Kasumi-1 (cell line): ENCODE data around the gene ARF6.

Experiments used
- DNase-seq, 2 experiments: peaks; one replicate each; lab custom pipeline; 2025; lab: John Stamatoyannopoulos, UW

The ARF6 gene

GRCh38 chr14:49940808-49941421 lies 48.0 kb downstream of the ARF6 start:
- peak in 1 of 2 experiments; percentile 27 for DNase-seq

GRCh38 chr14:49942090-49942489 lies 49.2 kb downstream of the ARF6 start:
- no peak for DNase-seq

DNA sequence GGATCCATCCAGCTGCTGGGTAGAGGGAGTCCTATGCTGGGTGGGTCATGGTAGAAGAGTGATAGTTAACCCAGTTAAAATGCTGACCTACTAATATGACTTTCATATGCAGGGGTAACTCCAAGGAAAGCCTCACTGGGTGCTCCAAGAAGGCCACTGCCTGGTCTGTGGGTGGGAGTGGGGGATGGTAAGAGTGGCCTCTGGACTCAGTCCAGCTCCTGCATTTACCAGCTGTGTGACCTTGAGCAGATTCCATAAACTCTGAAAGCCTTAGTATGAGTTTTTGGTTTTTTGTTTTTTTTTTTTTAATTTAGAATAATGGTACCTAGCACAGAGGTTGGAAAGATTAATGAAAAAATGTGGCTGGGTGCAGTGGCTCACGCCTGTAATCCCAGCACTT lies 51.6 kb downstream of the ARF6 start:
- no peak for DNase-seq

DNA sequence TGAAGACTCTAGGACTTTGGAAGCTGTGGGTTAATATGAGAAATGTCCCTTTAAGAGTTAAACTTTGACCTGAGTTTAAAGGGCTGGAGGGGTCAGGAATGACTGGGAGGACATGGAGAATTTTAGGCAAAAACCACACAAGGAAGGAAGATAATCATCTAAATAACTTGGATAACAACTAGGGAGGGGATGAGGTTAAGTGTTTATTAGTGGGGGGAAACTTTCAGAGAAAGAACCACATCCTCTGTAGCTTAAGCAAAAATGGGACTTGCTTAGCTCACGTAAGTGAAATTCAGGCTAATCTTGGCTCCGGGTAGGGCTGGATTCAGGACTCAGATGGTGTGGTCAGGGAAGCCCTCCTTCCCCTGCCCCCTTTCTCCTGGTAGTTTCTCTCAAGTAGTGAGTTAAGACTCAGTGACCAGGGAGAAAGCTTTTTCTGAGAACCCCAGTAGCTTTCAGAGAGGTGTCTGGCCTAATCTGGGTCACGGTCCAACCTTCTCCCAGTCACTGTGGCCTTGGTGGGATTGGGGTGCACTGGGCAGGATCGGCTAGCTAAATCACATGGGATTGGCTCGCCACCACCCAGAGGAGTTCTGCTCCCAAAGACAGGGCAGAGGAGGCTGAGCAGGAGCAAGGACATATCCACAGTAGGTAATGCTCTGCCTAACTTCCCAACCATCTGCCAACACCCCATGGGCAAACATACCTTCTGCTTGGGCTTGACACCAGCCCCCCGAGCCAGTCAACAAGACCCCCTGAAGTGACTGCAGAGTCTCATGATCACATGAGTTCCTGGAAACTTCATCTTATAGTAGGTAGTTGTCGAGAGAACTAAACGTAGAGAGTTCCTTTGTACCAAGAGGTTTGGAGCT lies 52.8 kb downstream of the ARF6 start:
- no peak for DNase-seq
